GM21529 (cell line): ENCODE measurements around the gene LPIN3.
A peak's percentile ranks its signal among the peaks of the same experiment; 100 is the strongest.

Source experiments
- ATAC-seq: cut with Tn5 transposase; IDR thresholded peaks from one replicate; pipeline ENCODE4 v1.9.1; 2021; ENCODE audit not compliant: unreplicated experiment

The LPIN3 gene

GRCh38 chr20:41390889-41391288 lies 50.3 kb downstream of the LPIN3 start:
- no peak for ATAC-seq

GRCh38 chr20:41391587-41392001 lies 51.0 kb downstream of the LPIN3 start:
- ATAC-seq, result no peak

- no peak for ATAC-seq
Measured at GRCh38 chr20:41392295-41392694, 51.7 kb downstream of the LPIN3 start.

- no peak for ATAC-seq
Measured at GRCh38 chr20:41392871-41393704, 52.5 kb downstream of the LPIN3 start.

GRCh38 chr20:41393705-41394066 lies 53.1 kb downstream of the LPIN3 start:
- ATAC-seq, result no peak

- no peak for ATAC-seq
Measured at GRCh38 chr20:41394081-41394480, 53.5 kb downstream of the LPIN3 start.

- ATAC-seq, result no peak
Measured at GRCh38 chr20:41394931-41395666, 54.5 kb downstream of the LPIN3 start.

- no peak for ATAC-seq
Measured at GRCh38 chr20:41395667-41396664, 55.3 kb downstream of the LPIN3 start.

- no peak for ATAC-seq
Measured at GRCh38 chr20:41398408-41398807, 57.8 kb downstream of the LPIN3 start.

- no peak for ATAC-seq
Measured at GRCh38 chr20:41403604-41404003, 63.0 kb downstream of the LPIN3 start.

- ATAC-seq, result no peak
Measured at GRCh38 chr20:41405436-41405835, 64.8 kb downstream of the LPIN3 start.

- ATAC-seq, result no peak
Measured at GRCh38 chr20:41406353-41406752, 65.7 kb downstream of the LPIN3 start.

- no peak for ATAC-seq
Measured at GRCh38 chr20:41406896-41407444, 66.3 kb downstream of the LPIN3 start.

GRCh38 chr20:41407607-41408006 lies 67.0 kb downstream of the LPIN3 start:
- no peak for ATAC-seq

- ATAC-seq, result peak; percentile 74
Measured at GRCh38 chr20:41408156-41408794, 67.7 kb downstream of the LPIN3 start.

GRCh38 chr20:41408986-41409385 lies 68.4 kb downstream of the LPIN3 start:
- no peak for ATAC-seq
